ENCODE results near the gene CEP57. TPM values are rescaled to one million over a fixed set of nuclear protein-coding genes. Genes with fewer than 3 reads are reported as not detected.
A peak's percentile ranks its signal among the peaks of the same experiment; 100 is the strongest.
"Not testable (repeated sequence)": the region's sequence is repeated elsewhere in the genome, so short reads cannot be mapped to it uniquely, and the experiment has no call there.

CEP57 gene
- total RNA-seq, 1 donor from 2014 or later = 17.6 TPM

DNA sequence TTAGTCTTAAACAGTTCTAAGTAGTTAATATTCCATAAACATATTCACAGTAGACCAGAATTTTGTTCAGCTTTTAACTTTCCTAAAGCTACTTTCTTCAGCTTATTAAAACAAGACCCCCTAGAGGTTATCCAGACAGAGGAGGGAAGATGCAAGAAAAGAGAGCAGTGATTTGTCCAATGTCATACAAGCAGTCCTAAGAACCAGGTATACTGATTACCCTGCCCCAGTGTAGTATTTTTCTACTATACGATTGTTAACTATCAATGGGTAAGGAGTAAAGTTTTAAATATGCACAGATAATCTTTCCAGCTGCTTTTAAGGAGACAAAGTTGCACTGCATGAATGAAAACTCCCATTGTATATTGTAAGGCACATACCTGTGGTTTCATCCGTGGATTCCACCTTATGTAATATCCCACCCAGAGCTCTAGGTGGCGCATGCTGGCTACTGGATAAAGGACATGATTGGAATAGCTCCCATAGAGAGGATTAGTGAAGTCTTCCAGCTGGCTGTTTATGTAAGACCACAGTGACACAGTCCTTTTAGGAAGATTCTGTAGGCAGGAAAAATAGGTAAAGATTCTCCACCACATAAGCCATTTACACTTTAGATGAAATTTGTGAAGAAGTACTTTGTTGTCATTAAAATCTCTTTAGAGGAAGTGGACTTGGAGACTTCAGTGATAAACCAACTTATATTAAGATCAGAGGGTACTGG, 45.6 kb downstream of the CEP57 start:
- DNase-seq (ENCODE audit: missing footprints) (peak; percentile 72), ATAC-seq (peak; percentile 93)
- intact Hi-C loops (cut with DNase I) = loop anchor here (2.0 to 10.0 kb wide), 4 partner anchors 219 to 589 kb away; partner anchors contain the start of genes JRKL and MAML2

DNA sequence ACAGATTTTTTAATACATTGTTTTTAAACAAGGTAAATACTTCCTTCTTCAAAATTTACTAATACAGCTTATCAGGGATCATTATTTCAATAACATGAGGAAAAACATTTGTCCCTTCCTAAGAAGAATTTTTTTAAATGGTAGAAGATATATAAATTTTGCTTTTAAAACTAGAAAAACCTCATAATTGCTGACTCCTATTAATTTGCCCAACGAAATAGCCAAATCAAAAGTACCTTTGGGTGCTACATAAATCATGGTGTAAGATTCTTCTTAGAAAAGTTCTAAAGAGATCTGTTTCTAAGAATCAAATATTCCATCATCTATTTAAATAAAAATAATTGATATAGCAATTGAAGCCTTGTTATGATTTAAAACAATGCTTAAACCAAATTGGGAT, 54.9 kb downstream of the CEP57 start:
- intact Hi-C loops (cut with DNase I) = no loop called here

DNA sequence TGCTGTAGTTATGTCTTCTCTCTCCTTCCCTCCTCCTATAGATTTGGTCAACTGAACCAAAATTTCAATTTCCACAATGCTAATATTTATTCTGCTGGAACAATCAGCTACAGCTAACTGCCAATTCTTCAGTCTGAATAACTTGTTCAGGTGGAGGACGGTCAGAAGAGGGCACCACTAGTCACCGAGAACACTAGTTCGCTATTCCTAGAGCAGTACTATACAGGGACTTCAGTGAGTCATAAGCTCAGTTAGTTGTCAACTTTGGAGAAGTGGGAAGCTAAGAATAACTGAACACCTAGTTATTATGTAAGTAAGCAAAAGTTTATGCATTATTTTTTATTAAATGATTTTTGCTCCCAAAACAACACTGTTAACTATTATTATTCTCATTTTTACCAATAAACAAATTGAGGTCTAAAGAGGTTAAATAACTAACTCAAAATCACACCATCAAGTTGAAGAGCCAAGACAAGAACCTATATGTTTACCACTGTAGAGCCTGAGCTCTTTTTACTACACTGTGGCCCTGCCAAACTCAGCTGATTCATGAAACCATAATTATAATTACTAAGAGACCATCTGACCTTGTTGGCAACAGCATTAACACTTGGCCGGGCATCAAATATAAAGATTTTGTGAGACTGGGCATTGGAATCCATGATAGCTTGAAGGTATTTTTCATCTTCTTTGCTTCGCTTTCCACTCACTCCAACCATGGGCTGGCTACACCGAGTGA, 59.0 kb downstream of the CEP57 start:
- intact Hi-C loops (cut with DNase I) = no loop called here
- DNase-seq (ENCODE audit: missing footprints) (no peak), ATAC-seq (peak; percentile 81)

More for the DNA sequence above, 54.9 kb downstream of the CEP57 start:
- DNase-seq (ENCODE audit: missing footprints) (no peak), ATAC-seq (no peak)

DNA sequence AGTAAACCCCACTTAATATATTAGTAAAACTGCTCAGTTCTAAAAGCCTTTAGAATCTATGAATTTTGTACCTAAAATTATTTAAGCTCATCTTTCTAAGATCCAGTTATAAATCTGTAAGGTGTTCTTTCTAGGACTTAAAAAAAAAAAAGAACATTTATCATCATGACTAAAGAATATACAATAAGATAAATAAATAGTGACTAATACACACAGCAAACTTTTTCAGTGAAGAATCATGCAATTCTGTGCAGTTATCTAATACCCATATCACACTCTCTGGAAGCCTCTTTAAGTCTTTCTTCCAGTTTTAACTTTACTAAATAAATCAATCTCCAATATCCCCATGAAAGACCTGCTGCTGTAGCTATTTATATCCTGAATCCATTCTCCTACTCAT, 59.8 kb downstream of the CEP57 start:
- intact Hi-C loops (cut with DNase I) = no loop called here
- ATAC-seq (no peak), DNase-seq (ENCODE audit: missing footprints) (no peak)

DNA sequence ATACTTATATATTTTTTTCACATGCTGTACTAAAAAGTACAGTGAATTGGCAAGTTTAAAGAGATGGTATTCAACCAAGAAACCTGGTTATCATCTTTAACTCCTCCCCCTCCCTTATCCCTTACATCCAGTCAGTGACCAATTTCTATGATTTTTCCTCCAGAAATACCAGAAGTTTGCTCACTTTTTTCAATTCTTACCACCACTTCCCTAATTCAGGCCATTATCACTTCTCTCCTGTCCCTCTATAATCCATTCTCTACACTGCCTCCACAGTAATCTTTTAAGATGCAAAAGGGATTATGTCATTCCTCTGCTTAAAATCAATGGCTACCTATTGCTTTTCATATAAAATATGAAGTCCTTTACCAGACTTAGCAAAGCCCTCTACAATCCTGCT, 62.8 kb downstream of the CEP57 start:
- DNase-seq (ENCODE audit: missing footprints) = no peak
- intact Hi-C loops (cut with DNase I) = no loop called here
- ATAC-seq = no peak

DNA sequence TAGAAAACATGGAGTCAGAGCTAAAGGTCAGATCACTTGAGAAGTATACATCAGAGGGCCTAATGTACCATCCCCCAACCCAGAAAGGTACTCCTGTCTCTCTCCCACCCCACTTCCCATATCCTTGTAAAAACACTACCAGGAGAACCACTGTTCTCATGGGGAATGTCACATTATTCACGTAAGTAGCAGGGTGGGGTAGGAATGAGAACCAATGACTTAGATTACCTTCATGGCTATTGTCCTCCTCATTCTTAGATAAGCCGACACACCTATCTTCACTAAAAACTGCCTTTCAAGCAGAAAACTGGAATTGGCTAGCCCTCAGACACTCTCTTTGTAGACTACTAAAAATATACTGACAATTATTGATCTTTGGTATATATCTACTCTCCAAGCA, 63.6 kb downstream of the CEP57 start:
- DNase-seq (ENCODE audit: missing footprints) = no peak
- ATAC-seq = no peak
- intact Hi-C loops (cut with DNase I) = no loop called here

DNA sequence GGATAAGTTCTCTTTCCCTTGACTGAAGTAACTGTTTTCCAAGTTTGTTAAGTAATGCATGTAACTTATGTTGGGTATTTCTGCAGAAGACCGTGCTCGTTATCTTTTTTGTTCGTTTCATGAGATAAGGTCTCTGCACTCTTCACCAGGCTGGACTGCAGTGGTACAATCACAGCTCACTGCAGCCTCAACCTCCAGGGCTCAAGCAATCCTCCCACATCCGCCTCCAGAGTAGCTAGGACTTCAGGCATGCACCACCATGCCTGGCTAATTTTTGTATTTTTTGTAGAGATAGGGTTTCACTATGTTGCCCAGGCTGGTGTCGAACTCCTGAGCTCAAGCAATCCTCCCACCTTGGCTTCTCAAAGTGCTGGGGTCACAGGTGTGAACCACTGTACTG, 64.1 kb downstream of the CEP57 start:
- intact Hi-C loops (cut with DNase I); DNase-seq (ENCODE audit: missing footprints); ATAC-seq: not testable (repeated sequence)

DNA sequence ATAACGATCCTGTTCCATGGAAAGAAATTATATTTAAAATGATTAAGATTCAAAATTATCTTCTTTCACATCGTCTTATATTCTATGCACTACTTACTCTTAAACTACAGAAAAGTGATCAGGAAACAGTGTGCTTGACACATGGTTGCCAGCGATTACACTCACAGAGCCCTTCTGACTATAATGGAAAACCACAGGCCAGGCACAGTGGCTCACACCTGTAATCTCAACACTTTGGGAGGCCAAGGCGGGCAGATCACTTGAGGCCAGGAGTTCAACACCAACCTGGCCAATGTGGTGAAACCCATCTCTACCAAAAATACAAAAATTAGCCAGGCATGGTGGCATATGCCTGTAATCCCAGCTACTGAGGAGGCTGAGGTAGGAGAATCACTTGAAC, 69.7 kb downstream of the CEP57 start:
- DNase-seq (ENCODE audit: missing footprints); ATAC-seq; intact Hi-C loops (cut with DNase I): not testable (repeated sequence)

DNA sequence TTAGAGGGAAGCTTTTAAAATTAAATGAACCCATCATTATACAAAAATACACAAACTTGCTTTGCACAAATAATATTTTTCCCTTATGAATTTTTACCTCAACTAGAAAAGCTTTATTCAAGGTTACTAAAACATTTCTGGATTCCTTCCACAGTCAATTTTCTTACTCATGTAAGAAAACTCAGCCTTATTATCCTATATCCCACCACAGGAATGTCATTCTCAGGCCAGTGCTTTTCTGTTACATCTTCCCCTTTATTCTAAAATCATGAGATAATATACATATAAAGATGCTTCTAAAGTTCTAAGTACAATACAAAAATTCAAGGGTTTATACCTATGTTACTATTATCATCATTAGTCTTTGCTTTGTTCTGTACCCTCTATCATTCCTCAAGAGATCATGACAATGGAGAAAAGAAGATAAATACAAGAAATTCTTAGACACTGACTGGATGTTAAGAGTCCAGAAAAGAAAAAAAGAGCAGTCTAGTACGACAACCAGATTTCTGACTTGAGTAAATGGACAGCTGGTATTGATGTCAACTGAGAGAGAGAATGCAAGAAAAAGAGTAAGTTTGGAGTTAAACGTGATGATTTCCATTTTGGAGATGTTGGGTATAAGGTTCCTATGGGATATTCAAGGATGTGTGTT, 73.3 kb downstream of the CEP57 start:
- DNase-seq (ENCODE audit: missing footprints) (no peak), ATAC-seq (no peak)
- intact Hi-C loops (cut with DNase I) = no loop called here

DNA sequence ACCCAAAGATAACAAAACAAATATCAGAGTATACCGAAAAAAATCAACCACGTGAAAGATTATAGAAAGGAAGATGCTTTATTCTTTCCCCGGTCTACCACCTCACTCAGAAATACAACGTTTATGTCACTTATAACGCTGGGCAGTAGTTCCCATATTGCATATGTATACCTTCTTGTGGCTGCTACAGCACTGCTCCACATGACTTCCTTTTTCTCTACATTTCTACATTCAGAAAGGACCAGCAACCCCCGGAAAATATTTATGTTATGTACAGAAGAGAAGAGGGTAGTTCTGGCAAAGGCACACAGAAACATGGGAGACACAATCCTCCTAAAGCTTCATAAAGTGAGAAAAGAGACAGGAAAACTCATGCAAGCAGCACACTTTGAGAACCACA, 76.8 kb downstream of the CEP57 start:
- intact Hi-C loops (cut with DNase I) = no loop called here
- DNase-seq (ENCODE audit: missing footprints) = no peak
- ATAC-seq = no peak

DNA sequence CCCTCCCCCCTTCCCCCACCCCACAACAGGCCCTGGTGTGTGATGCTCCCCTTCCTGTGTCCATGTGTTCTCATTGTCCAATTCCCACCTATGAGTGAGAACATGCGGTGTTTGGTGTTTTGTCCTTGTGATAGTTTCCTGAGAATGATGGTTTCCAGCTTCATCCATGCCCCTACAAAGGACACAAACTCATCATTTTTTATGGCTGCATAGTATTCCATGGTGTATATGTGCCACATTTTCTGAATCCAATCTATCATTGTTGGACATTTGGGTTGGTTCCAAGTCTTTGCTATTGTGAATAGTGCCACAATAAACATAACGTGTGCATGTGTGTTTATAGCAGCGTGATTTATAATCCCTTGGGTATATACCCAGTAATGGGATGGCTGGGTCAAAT, 80.6 kb downstream of the CEP57 start:
- intact Hi-C loops (cut with DNase I); DNase-seq (ENCODE audit: missing footprints); ATAC-seq: not testable (repeated sequence)

DNA sequence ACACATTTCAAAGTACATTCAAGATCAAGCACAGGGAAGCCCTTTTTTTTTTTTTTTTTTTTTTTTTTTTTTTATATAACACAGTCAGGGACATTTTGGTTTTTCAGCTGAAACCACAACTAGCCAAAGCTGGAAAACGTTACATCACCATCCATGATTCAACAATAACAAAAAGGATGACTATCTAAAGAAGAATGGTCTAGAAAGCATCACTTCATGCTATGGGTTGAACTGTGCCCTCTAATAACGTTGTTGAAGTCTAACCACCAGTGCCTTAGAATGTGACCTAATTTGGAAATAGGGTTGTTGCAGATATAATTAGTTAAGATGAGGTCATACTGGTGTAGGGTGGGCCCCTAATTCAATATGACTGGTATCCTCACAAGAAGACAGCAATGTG, 87.0 kb downstream of the CEP57 start:
- ATAC-seq = no peak
- DNase-seq (ENCODE audit: missing footprints) = no peak
- intact Hi-C loops (cut with DNase I) = no loop called here

Other genes starting within 250 kb of the CEP57 start
- 3.9 TPM for gene FAM76B, start 716 bp upstream of the CEP57 start, total RNA-seq
- gene MTMR2, start 133.6 kb downstream of the CEP57 start, total RNA-seq = 14.7 TPM

Data from Right ventricle myocardium inferior (tissue), 1 donor.